Measurements from ENCODE around the gene PRR20G.
"Not testable (repeated sequence)": the region's sequence is repeated elsewhere in the genome, so short reads cannot be mapped to it uniquely, and the experiment has no call there.

The PRR20G gene

DNA sequence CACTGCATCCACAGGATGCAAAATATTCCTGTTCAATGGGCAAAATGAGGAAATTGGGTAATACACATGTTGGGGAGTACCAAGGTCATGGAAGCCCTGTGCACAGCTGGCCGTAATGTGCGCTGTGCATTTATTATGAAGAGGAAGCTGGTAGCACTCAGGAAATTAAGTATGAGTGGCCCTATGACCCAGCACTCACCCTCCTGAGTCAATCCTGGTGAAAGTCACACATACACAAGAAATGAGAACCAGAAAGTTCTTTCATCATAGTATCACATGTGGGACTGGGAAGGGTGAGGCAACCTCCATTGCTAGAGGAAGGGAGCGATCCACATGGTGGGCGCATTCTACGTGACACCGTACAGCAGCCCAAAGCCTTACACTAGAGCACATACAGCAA lies 11.4 kb upstream of the PRR20G start:
- DNase-seq (ENCODE audit: low read depth), result no peak

DNA sequence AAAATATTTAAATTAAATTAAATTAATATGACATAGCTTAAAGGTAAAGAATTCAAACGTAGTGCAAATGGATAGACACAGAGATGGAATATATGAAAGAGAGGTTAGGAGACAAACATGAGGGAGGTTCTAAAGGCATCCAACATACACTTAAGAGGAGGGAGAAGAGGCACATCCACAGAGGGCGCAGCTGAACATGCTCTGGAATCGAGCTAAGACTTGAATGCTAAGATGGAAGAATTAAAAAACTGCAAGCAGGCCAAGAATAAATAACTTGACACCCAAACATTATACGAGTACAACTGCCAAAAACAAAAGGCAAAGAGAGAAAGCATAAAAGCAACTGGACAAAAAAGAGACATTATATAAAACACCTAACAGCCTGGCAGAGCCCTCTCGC lies 9.1 kb upstream of the PRR20G start:
- DNase-seq (ENCODE audit: low read depth), result no peak

DNA sequence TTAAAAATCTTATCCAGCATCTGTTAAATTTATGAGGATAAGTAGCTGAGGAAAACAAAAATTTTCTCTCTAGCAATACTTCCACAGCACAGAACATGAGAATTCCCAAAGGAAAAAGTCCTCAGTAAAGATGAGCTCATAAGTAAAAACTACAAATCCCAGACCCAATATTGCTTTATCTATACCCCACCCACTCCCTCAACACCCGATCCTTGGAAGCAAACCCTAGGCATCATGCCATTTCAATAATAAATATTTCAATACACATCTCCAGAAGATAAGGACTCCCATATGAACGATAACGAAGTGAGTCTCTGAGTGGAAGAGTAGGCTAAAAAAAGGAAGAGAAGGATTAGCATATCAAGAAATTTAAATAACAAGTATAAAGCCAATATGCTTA lies 8.3 kb upstream of the PRR20G start:
- no peak for DNase-seq (ENCODE audit: low read depth)

DNA sequence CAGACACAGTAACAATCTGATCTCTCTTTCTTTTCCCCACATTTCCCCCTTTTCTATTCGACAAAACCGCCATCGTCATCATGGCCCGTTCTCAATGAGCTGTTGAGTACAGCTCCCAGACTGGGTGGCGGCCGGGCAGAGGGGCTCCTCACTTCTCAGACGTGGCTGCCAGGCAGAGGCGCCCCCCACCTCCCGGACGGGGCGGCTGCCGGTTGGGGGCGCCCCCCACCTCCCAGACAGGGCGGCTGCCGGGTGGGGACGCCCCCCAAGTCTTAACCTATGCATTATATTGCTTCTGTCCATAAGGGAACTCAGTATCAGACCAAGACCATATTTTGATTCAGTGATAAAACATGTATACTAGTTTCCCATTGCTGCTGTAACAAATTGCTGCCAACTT lies 5.8 kb upstream of the PRR20G start:
- DNase-seq (ENCODE audit: low read depth), result not testable (repeated sequence)

DNA sequence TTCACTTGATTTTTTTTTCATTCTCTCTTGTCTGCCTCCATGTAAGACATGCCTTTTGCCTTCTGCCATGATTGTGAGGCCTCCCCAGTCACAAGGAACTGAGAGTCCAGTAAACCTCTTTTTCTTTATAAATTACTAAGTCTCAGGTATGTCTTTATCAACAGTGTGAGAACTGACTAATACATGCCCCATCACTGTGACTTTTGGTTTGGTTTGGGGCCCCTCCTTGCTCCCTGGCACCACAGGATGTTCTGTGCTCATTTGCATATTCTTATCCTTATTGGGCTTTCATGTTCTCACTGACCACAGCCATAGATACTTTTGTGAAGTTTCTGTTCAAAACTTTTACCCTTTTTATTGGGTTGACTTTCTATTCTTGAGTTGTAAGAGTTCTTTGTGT lies 3.8 kb upstream of the PRR20G start:
- DNase-seq (ENCODE audit: low read depth), result no peak

DNA sequence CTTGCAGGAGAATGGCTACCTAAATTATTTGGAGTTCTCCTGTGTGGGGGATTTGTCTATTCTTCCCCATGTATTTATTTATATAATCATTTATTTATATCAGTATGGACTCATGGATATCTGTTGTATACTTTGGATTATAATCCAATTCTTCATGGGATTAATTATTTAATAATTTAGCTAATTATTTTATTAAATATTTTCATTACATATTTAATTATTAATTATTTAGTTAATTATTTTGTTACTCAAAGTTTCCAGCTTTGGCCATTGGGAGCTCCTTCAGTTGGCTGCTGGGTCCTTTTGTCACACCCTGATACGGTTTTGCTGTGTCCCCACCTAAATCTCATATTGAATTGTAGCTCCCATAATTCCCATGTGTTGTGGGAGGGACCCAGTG lies 3.3 kb upstream of the PRR20G start:
- no peak for DNase-seq (ENCODE audit: low read depth)

DNA sequence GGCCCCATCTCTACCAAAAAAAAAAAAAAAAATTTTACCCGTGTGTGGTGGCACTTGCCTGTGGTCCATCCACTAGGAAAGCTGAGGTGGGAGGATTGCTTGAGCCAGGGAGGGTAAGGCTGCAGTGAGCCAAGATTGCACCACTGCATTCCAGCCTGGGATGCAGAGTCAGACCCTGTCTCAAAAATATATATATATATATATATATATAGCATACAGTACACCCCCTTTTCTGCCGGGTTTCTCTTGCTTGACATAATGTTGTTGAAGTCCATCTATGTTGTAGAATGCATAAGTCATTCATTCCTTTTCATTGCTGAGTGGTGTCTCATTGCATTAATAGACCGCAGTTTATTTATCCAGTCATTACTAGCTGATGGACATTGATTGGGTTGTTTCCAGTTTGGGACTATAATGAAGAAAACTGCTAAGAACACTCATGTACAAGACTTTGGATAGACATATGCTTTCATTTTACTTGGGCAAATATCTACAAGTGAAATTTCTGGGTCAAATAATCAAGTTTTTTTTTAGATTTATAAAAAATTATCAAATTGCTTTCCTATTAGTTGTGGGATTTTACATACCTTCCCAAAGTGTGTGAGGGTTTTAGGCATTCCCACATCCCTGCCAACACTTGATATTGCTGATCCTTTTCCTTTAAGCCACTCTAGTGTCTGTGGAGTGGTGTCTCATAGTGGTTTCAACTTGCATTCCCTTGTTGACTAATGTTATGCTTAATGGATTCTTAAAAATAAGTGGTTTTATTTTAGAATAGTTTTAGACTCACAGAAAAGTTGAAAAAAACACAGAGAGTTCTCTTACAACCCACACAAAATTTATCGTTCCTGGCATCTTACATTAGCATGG lies 2.1 kb upstream of the PRR20G start:
- peak; percentile 17 for DNase-seq (ENCODE audit: low read depth)

DNA sequence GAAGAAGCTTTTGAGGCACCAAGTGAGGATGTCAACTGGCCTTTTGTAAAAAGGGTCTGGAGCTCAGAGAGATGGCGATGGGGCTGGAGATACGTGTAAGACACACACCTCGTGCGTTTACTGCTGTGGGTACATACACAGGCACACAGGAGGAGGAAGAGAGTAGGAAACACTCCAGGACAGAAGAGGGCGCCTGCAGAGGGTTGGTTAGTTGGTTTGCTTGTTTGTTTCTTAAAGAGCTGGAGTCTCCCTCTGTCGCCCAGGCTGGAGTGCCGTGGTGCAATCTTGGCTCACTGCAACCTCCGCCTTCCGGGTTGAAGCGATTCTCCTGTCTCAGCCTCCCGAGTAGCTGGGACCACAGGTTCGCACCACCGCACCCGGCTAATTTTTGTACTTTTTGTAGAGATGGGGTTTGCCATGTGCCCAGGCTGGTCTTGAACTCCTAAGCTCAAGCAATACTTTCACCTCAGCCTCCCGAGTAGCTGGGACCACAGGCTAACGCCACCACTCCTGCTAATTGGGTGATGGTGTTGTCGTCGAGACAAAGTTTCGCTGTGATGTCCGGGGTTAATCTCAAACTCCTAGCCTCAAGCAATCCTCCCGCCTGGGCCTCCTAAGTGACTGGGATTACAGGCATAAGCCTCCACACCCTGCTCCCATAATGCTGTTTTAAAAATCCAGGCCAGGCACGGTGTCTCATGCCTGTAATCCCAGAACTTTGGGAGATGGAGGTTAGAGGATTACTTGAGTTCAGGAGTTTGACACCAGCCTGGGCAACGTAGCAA lies 1.3 kb upstream of the PRR20G start:
- no peak for DNase-seq (ENCODE audit: low read depth)

DNA sequence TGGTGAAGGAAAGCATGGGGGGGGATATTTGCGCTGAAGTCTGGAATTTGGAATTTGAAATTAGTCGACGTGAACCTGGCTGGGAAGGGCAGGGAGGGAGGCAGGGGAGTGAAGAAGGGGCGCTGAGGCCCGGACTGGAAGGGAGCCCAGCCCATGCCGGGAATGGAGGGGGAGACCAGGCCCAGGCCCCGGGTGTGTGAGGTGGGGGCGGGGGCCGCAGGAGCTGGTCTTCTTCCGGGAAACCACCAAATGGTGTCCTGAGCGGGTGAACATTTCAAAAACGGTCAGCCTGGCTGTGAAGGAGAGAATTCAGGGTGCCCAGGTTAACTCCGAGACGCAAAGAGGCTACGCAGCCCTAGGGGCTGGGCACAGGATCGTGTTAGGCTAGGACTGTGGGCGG lies 497 bp upstream of the PRR20G start:
- no peak for DNase-seq (ENCODE audit: low read depth)

DNA sequence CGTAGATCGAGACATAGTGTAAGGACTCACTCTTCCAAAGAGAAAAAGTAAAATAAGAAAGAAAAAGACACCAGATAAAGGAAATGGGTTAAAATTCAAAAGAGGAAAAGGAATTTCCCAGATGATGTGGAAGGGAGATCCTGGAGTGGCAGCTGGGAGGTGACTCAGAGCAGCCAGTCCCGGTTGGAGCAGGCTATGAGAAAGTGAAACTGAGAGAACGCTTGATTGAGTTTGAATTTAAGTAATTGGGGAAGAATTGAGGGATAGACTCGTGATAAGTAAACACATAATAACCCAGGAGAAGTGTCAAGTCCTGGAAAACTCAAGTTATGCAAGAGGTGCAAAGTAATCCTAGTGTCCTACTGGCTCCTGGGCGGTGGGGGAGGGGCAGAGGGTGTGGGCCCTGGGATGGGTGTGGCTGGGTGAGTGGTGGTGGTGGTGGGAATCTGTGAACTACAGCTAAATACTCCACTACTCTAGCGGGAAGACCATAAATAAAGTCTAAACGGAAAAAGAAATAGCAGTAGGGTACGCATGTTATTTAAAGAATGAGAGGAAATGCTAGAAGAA lies 1.2 kb downstream of the PRR20G start:
- peak; percentile 17 for DNase-seq (ENCODE audit: low read depth)

DNA sequence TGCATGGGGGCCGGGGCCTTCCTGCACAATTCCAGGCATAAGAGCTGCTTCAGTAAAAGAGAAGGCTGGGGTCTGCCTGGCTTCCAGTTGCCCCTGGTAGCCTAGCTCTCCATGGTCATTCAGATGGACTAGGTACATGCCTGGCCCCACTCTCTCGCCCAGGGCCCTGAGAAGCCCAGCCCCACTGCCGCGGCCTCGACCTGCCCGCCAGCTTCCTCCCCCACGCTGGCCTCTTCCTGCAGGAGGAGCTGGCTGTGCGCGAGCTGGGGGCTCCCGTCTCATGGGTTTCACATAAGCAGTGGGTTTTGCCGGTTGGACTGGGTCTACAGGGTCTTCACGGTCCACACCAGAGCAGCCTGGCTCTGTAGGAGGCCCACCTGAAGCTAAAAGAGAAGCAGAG lies 3.6 kb downstream of the PRR20G start:
- no peak for DNase-seq (ENCODE audit: low read depth)

DNA sequence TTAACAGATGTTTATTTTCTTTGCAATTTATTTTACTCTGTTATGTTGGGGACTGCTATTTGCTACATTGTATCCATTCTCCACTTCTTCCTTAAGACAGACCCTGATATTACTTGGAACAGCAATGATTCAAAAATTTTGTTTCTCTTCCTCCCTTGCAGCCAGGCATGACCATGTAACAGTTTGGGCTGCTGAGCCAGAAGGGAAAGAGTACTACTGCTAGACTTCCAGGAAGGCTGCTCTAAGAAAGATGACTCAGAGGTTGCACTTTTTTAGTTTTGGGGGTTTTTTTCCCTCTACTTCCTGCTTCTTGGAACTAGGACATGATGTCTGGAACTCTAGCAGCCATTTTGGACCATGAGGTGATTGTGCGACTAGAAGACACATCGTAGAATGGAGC lies 10.3 kb downstream of the PRR20G start:
- DNase-seq (ENCODE audit: low read depth), result no peak

DNA sequence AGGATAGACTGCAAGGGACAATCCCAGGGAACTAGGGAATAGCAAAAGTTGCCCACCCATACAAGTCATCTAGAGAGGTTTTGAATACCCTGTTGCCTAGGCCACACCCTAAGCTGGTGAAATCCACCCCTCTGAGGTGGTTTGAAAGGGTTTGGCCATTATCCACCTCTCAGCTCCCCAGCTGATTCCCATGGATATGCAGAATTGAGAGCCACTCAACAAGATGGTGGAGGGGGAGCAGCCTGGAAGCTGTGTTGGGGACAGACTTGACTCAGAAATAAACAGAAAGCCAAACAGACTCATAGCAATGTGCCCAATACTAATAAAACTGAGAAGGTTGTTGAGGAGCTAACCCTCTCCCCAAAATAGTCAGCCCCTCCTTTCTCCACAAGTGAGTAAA lies 10.9 kb downstream of the PRR20G start:
- DNase-seq (ENCODE audit: low read depth), result no peak

DNA sequence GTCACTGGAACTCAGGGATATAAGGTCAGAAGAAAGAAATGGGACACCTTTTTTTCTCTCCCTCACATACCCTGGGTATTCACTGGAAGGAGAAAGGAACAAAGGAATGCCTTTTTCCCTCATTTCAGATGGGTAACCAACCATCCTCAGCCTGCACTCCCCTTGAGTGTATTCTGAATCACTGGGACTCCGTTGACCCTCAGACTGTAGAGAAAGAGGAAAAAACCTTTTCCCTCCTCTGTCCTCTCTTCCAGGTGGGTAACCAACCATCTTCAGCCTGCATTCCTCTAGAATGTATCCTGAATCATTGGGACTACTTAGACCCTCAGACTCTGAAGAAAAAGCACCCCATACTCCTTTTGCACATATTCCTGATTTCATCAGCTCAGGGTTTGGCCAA lies 11.4 kb downstream of the PRR20G start:
- DNase-seq (ENCODE audit: low read depth), result no peak

DNA sequence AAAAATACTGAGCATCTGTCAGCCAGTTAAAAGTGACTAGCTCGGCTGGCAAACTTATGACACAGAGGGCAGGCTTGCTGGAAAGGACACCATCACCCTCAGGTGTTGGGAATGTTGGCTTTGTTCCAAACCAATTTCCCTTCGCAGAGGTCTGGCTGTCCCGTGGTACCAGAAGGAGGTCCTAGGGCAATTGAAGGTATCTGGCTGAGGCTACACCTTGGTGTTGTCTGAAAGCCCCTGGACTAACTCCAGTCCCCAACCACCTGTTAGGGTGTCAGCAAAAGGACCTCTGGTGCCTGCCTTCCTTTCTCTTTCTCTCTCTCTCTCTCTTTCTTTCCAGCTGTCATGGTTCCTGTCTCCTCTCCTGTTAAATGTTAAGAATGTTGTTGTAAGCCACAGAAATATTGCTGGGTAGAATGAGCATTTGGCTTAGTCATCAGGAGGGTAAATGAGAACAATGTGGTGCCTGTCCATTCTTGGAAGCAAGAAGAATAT lies 12.5 kb downstream of the PRR20G start:
- peak; percentile 19 for DNase-seq (ENCODE audit: low read depth)

DNA sequence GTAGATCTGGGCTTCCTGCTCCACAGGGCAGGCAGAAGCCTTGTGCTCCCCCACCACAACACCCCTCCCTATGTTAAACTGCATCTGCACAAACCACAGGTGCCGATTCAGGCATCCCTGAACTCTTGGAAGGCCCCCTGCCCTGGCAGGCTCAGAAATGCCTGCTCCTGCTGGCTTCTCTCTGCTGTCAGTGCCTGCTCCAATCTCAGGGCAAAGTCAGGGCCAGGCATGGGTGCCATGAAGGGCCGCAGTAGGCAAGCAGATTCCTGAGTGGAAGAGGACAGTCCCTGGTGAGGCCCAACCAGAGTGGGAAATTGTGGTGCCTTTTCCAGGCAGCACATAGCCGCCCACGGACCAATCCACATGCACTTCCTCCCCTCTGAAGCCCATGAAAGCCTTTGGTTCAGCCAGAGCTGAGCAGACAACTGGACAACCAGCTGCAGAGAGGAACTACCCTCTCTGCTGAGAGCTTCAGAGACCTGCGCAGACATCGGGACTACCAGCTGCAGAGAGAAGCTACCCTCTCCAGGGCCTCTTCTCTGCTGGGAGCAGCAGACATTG lies 13.6 kb downstream of the PRR20G start:
- DNase-seq (ENCODE audit: low read depth), result no peak

DNA sequence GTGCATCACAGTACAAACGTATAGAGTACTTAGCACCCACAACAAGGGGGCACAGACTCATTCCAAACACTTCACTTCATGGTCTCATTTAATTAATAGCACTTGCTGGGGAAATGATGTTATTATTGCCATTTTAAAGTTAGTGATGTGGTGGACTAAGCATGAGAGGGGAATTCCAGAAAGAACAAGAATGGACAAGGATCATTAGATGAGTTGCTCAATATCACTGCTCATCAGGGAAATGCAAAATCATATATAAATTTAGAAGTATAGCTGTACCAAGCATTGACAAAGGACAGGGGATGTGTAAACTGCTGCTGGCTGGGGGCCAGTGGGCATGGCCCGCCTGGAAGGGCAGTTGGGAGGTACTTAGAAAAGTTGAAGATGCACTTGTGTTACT lies 14.6 kb downstream of the PRR20G start:
- DNase-seq (ENCODE audit: low read depth), result no peak

DNA sequence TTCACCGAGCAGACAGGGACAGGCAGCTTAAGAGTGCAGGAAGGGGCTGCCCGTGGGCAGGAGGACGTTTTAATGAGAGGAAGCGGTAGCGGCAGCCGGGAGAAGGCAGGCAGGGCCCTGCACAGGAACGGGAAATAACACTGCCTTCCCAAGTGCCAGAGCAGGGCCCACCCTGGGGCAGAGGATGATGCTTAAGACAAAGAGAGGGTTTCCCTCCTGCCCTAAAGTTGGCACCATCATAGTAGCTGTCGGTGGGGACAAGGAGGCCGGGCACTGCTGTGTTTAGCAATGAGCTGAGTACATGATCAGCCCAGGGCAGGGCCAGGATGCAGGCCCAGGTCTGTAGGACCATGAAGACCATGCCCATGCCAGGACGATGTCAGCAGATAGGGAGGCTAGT lies 21.7 kb downstream of the PRR20G start:
- no peak for DNase-seq (ENCODE audit: low read depth)

DNA sequence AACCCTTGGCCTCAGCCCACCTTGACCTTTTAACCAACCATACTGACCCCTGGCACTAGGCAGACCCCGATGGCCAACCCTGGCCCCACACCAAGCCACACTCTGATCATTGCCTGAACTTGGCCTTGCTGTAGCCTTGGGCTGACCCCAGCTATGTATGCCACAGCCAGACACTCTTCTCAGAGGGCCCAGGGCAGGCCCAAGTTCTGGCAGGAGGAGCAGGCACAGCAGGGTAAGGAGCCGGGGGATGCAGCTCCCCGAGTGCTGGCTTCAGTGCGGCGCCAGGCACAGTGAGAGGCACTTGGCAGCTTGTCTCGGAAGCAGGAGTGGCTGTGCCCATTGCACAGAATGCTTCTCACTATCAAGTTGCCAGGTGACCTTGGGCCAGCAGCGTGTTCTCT lies 22.3 kb downstream of the PRR20G start:
- DNase-seq (ENCODE audit: low read depth), result no peak

DNA sequence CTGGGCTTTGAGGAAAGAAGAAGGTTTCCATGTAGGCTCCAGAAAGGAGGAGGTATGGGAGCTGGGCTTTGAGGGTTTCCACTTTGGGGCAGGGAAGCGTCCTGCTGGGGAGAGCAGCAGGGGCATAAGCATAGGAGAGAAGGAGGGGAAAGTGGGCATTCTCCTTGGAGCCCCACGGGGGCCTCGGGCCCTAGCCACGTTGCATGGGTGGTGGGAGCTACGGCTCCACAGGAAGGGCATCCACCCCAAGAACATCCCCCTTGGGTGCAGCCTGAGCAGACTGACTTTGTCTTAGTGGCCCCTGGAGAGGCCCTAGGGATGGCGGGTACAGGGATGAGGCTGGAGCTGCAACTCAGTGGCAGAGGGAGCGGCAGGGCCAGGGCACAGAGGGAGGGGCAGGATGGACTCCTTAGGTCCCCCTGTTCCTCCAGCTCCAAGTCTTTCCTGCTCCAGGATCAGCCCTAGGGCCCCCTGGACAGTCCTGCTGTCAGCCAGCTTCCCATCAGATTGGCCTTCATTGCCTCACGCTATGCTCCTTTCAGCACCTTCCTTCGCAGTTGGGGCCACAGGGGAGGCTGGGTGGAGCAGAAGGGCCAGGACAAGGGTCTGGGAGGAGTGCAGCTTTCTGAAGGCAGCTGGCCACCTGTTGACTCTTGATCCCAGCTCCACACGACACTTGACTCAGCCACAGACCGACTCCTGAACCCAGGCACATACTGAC lies 22.9 kb downstream of the PRR20G start:
- DNase-seq (ENCODE audit: low read depth), result no peak

DNA sequence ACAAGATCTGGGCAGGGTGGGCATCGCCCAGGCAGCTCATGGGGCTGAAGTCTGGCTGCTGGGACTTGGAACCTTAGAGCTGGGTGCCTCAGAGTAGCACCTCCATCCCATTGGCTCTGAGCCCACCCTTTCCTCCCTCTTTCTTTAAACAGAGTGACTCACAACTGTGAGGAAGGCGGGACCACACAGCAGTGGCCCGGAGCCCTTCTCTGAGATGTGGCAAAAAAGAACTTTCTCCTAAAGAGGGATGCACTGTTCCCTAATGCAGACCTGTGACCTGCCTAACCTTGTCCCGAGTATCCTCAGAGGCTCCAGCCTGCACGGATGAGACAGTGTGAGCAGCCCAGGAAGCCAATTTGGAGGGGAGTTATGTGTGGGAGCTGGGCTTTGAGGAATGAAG lies 23.6 kb downstream of the PRR20G start:
- DNase-seq (ENCODE audit: low read depth), result peak; percentile 5
